HFF-Myc (cell line): ENCODE measurements around the gene FBXO30.

ENCODE experiments used
- DNase-seq: peaks from one replicate; pipeline ENCODE4 v3.0.0-alpha.2; 2011; ENCODE audit warnings: low read depth; ENCODE audit errors: extremely low read depth
- H3K4me3 ChIP-seq: replicated peaks from 2 replicates; pipeline ENCODE4 v1.5.1; 2011; ENCODE audit warnings: low read depth, mild to moderate bottlenecking, control low read depth, low read length
- CTCF ChIP-seq: IDR thresholded peaks from 2 replicates; pipeline ENCODE4 v1.5.1; 2012; ENCODE audit warnings: mild to moderate bottlenecking, low read depth, low read length, control low read depth; ENCODE audit errors: missing control alignments

FBXO30 gene

GRCh38 chr6:145761584-145761983 is 53.0 kb downstream of the FBXO30 start:
- no peak overlapping the region for H3K4me3 ChIP-seq
- no peak for TF ChIP-seq CTCF

GRCh38 chr6:145758113-145758512 is 56.5 kb downstream of the FBXO30 start:
- H3K4me3 ChIP-seq, result no peak overlapping the region
- no peak for TF ChIP-seq CTCF
- DNase-seq, result no peak

More at GRCh38 chr6:145761584-145761983, 53.0 kb downstream of the FBXO30 start:
- DNase-seq, result no peak

GRCh38 chr6:145756170-145756662 is 58.4 kb downstream of the FBXO30 start:
- TF ChIP-seq CTCF, result no peak
- DNase-seq, result peak; percentile 70
- H3K4me3 ChIP-seq, result no peak overlapping the region

GRCh38 chr6:145755682-145756081 is 58.9 kb downstream of the FBXO30 start:
- H3K4me3 ChIP-seq, result no peak overlapping the region
- DNase-seq, result no peak
- TF ChIP-seq CTCF, result no peak

- no peak for DNase-seq
- TF ChIP-seq CTCF, result no peak
- H3K4me3 ChIP-seq, result no peak overlapping the region
Measured at GRCh38 chr6:145752638-145753037, 62.0 kb downstream of the FBXO30 start.

- no peak overlapping the region for H3K4me3 ChIP-seq
- TF ChIP-seq CTCF, result no peak
- DNase-seq, result no peak
Measured at GRCh38 chr6:145749632-145750031, 65.0 kb downstream of the FBXO30 start.

- DNase-seq, result no peak
- H3K4me3 ChIP-seq, result no peak overlapping the region
- TF ChIP-seq CTCF, result no peak
Measured at GRCh38 chr6:145745861-145746260, 68.7 kb downstream of the FBXO30 start.
